Measurements from ENCODE around the gene PPP6R1.

GRCh38 chr19:55225415-55225958, 33.3 kb downstream of the PPP6R1 start:
- TF ChIP-seq CTCF (conservative IDR thresholded peaks at IDR 0.05 in 1 of 2, IDR thresholded peaks at IDR 0.05 in 1 of 2; ENCODE audit: low read depth in 1 of 2, low read length in 2 of 2) (no peak), EZH2 (IDR thresholded peaks at IDR 0.05; ENCODE audit: low read length, missing control alignments) (no peak)

Data from fibroblast of lung (primary cell).